Colon (tissue), 2 donors: Measurements from ENCODE around the gene HSFX1.
A peak's percentile ranks its signal among the peaks of the same experiment; 100 is the strongest.
"Not testable (repeated sequence)": the region's sequence is repeated elsewhere in the genome, so short reads cannot be mapped to it uniquely, and the experiment has no call there.

Experiments
- FAIRE-seq: peaks from 2 replicates; lab custom pipeline; 2012; peaks lifted over from hg19 to GRCh38; lab: Jason Lieb, UNC
- donor health status: control.
- donor health status: control.

The HSFX1 gene

GRCh38 chrX:149773768-149774167 is at the start of gene HSFX1:
Gene HSFX1, plus strand, starts transcription at chrX:149774068. Its CDS starts 614 bp downstream, at chrX:149774682.
- FAIRE-seq = not testable (repeated sequence)

GRCh38 chrX:149727308-149727707 is 46.6 kb upstream of the HSFX1 start:
- not testable (repeated sequence) for FAIRE-seq

DNA sequence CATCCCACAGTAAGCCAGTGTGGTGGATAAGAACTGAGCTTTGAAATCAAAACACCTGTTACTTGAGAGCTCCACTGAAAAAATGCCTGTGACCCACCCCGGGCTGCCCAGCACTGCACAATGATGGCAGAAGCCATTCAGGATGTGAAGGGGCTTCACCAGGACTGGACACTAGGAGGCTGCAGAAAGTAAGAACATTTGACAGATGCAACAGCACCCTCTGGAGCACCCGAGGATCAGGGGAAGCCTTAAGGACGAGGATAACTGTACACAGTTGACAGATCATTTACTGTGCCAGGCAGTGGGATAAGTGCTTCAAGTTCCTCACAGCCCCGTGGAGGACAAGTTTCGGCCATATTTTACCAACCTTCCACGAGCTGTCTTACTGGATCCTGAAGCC is 31.6 kb upstream of the HSFX1 start:
- not testable (repeated sequence) for FAIRE-seq

- peak; percentile 85 for FAIRE-seq
Observed at GRCh38 chrX:149746390-149747007, 27.4 kb upstream of the HSFX1 start.

DNA sequence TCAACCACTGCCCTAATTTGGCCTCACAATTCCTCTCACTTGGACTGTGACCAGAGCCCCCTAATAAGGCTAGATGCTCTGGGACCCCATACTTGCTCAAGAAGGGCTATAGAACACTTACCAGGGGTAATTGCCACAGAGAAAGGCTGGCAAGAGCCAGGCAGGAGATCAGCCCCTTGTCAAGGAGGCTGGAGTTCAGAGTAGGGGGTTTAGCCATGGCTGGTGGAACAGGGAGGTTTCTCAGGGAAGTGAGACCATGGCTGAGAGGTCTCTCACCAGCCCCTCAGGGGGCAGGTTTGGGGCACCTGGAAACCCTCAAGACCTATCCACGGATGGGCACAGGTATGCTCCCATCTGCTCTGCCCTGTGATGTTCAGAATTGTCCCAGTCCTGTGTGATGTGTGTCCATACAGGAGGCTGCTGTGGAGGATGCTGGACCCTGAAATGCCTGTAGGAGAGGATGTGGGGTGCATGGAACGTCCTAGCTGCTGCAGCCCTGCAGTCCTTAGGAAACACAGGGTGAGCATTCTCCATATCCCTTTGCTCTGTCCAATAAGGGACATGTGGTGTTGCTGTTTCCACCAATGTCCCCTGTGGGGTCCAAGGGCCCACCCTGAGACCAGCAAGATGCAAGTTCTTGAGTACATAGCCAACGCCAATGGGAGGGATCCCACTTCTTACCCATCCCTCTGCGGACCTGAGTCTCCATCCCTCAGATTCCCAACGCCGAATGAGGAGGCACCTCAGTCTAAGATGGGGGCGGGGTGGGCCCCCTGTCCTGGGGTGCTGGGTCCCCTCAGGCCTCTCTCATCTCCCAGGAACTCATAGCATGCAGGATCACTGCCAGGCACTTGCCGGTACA is 16.4 kb upstream of the HSFX1 start:
- FAIRE-seq = no peak

- no peak for FAIRE-seq
Observed at GRCh38 chrX:149758068-149758714, 15.7 kb upstream of the HSFX1 start.

DNA sequence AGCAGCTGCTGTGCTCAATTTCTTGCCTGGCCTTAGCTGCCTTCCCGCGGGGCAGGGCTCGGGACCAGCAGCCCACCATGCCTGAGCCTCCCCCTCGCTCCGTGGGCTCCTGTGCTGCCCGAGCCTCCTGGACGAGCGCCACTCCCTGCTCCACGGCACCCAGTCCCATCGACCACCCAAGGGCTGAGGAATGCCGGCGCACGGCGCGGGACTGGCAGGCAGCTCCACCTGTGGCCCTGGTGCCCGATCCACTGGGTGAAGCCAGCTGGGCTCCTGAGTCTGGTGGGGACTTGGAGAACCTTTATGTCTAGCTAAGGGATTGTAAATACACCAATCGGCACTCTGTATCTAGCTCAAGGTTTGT is 15.2 kb upstream of the HSFX1 start:
- not testable (repeated sequence) for FAIRE-seq

DNA sequence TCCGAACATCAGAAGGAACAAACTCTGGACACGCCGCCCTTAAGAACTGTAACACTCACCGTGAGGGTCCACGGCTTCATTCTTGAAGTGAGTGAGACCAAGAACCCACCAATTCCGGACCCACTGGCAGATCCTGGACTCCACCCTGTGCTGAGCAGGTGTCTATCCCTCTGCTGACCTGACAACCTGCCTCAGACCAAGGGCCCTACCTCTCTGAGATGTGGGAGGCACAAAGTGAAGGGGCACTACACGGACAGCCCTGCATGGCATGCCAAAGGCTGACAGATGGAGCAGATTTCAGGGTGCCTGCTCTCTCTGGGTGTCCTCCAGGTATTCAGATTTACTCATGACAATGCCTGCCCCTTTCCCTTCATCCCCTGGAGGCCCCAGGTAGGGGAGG is 14.0 kb upstream of the HSFX1 start:
- FAIRE-seq = no peak

GRCh38 chrX:149760965-149761364 is 12.9 kb upstream of the HSFX1 start:
- no peak for FAIRE-seq

- FAIRE-seq = not testable (repeated sequence)
Observed at GRCh38 chrX:149761858-149762674, 11.8 kb upstream of the HSFX1 start.

DNA sequence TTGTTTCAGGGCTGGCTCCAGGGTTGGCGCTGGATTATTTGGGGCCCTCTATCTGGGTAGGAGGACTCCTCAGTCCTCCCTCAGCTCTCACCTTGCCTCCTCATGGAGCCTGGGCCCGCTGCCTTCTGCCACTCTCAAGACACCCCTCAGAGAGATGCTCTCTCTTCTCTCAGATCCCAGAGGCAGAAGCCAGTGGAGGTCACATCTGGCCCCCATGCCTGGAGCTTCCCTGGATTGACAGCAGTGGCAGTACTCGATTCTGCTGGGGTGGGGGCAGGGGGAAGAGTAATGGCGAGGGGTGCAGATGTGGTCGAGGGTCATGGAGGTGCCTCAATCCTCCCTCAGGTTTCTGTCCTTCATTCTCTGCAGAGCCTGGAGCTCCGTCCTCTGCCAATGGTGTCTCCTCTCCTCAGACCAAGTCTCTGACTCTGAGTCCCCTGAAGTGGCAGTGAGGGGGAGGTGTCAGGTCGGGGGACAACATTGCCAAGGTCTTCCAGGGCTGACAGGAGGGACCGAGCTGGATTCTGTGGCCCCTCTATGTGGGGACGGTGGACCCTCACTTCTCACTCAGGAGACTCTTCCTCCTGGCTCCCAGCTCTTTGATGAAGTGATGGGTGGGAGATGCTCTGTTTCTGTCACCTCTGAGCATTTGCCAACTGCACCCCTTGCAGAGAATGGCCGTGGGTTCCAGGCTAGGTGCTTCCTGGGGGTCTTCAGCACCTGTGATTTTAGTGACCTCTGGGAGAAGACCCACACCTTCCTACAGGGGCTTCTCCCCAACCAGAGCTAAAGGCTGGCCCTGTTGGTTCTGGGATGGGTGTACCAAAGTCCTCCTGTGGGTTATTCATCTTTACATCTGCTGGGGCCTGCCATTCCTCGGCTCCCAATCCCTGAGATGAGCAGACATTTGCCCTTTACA is 10.9 kb upstream of the HSFX1 start:
- FAIRE-seq = no peak

- FAIRE-seq = not testable (repeated sequence)
Observed at GRCh38 chrX:149770344-149770743, 3.5 kb upstream of the HSFX1 start.

- FAIRE-seq = not testable (repeated sequence)
Observed at GRCh38 chrX:149773026-149773425, 842 bp upstream of the HSFX1 start.

DNA sequence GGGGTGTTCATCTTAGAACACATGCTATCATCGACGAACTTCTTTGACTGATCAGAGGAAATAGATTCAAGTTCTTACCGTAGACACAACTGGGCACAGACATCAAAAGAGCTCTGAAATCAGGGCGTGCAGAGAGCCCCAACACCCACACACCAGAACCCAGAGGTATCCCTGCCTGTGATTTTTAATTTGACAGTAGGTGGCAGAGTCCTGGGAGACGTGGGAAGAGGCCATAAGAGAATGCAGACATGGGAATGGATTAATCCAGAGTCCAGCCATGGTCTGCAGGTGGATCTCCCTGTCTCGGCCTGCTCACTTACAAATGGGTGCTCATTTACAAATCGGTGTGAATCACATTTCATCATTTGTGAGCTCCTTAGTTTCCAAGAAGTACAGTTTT is 4.1 kb downstream of the HSFX1 start:
- FAIRE-seq = peak; percentile 65

DNA sequence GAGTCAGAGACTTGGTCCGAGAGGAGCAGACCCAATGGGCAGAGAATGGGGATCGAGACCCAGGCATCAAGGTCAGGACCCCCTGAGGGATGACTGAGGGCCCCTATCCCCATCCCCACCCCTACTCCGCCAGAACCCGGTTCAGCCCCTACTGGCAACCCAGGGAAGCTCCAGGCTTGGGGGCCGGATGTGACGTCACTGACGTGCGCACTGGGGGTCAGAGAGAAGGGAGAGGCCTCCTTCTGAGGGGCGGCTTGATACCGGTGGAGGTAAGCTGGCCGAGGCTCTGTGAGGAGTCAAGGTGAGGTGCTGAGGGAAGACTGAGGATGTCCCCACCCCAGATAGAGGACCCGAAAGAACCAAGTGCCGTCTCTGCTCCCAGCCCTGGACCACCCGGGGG is 7.9 kb downstream of the HSFX1 start, which contains the start of gene MAGEA9:
MAGEA9 (plus strand) TSS at position 204 of the 400 bp plus-strand sequence. CDS start 4,281 bp downstream, outside the sequence.
- not testable (repeated sequence) for FAIRE-seq

DNA sequence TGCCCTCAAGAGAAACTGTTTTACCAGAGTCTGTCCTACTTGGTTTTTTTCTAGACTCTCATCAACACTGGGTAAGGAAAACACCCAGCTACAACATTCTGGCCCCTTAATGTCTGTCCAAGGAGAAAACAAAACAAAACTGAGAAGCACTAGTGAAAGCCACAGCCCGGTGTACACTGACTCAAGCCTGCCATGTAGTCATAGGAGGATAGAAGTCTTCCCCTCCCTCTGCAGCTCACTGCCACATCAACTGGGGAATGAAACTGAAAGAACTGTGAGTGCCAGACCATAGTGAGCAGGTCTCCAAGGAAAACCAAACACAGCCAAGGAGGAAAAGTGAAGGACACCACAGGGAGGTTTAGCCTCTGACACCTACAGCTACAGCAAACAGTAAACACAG is 21.7 kb downstream of the HSFX1 start:
- FAIRE-seq = peak; percentile 5

- FAIRE-seq = no peak
Observed at GRCh38 chrX:149799095-149799714, 25.3 kb downstream of the HSFX1 start.

GRCh38 chrX:149799938-149800337 is 26.1 kb downstream of the HSFX1 start:
- no peak for FAIRE-seq

DNA sequence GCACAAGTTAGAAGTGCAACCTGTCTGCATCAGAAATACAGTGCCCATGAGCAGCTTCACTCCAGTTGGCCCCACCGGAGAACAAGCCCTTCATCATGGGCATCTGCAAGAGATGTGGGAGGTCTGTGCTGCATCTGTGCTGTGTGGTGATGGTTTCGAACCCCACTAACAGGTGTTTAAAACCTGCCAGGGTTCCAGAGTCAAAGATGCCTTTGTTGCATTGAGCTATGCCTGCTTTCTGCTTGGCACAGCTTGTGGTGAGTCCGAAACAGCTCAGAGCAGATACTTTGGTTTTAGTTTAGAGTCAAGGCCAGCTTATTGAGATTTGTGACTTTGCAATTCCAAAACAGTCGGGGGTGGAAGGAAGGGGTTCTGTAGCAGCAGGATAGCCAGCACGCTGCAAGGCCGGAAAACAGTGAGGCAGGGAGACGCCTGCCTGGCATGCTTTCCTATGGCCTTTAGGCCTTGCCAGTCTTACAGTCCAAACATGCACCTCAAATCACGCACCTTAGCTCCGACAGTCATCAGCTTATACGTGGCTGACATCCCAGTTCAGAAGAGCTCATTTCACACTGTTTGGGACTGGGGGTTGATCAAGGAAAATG is 29.7 kb downstream of the HSFX1 start:
- FAIRE-seq = no peak

DNA sequence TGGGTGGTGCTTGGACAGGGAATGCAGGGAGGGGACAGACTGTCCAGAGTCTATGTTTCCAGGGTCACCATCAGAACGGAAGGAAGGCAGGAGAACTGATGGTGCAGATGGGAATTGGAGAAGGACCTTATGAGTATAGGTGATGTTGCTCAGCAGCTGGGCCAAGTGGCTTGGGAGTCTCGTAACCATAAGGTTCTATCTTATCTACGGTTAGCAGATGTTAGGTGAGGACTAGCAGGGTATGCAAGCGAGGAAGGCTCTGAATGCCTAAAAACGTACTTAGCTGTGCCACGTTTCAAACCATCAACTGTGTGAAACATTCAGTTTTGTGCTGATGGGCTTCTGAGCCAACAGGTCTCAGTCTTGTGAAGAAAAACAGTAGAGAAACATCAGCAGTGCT is 30.2 kb downstream of the HSFX1 start:
- FAIRE-seq = no peak
